PC-9 (cell line): ENCODE results near the gene SYNPO. TPM values are rescaled to one million over a fixed set of nuclear protein-coding genes. Genes with fewer than 3 reads are reported as not detected.

Source experiments
- BruUV-seq: library from RNA; stranded (reverse); fragments of 400-500 nt; replicated peaks from 2 replicates; lab custom pipeline; 2021; lab: Mats Ljungman, UMichigan
- CTCF ChIA-PET: fragments of 300-600 bp; sonication (Branson Sonifier 250); formaldehyde crosslinking; loops from one replicate; lab custom pipeline; 2022; ENCODE audit warnings: antibody characterized with exemption; lab: Charles Lee
- POLR2A ChIA-PET: fragments of 300-600 bp; sonication (Branson Sonifier 250); formaldehyde crosslinking; loops from one replicate; lab custom pipeline; 2022; ENCODE audit warnings: antibody characterized with exemption; ENCODE audit not compliant: unreplicated experiment; lab: Charles Lee
- DNase-seq, 2 experiments: peaks; one replicate each; pipeline versions ENCODE4 v3.0.0 to v3.0.0-alpha.2; 2015 to 2022; ENCODE audit warnings: mixed read lengths in 1 of 2
- H2AFZ ChIP-seq: fragments of 200-600 bp; sonication (generic); 2 replicates; pipeline ENCODE4 v1.8.1; 2017; ENCODE audit warnings: antibody characterized with exemption
- H3F3A ChIP-seq: fragments of 200-600 bp; sonication (generic); 2 replicates; pipeline ENCODE4 v1.8.1; 2017; ENCODE audit warnings: antibody characterized with exemption, mild to moderate bottlenecking, low read depth; ENCODE audit not compliant: insufficient read depth
- H3K27ac ChIP-seq: fragments of 200-600 bp; sonication (generic); 2 replicates; pipeline ENCODE4 v1.6.1; 2016; ENCODE audit warnings: mixed run types
- H3K27me3 ChIP-seq: fragments of 200-600 bp; sonication (generic); 2 replicates; pipeline ENCODE4 v1.6.1; 2016; ENCODE audit warnings: low read depth, mixed run types; ENCODE audit not compliant: insufficient read depth
- H3K36me3 ChIP-seq: fragments of 200-600 bp; sonication (generic); 2 replicates; pipeline ENCODE4 v1.6.1; 2016; ENCODE audit warnings: low read depth, mixed run types
- H3K4me1 ChIP-seq: fragments of 200-600 bp; sonication (generic); replicated peaks from 2 replicates; pipeline ENCODE4 v1.6.1; 2016; ENCODE audit warnings: mixed run types; ENCODE audit not compliant: insufficient read depth
- H3K4me2 ChIP-seq: fragments of 200-600 bp; sonication (generic); 2 replicates; pipeline ENCODE4 v1.6.1; 2017; ENCODE audit warnings: mixed run types
- H3K4me3 ChIP-seq: fragments of 200-600 bp; sonication (generic); 2 replicates; pipeline ENCODE4 v1.6.1; 2016; ENCODE audit warnings: mixed run types
- H3K79me2 ChIP-seq: fragments of 200-600 bp; sonication (generic); 2 replicates; pipeline ENCODE4 v1.6.1; 2017; ENCODE audit warnings: low read depth, mixed run types
- H3K9me2 ChIP-seq: fragments of 200-600 bp; sonication (generic); 2 replicates; pipeline ENCODE4 v1.8.1; 2017; ENCODE audit warnings: mild to moderate bottlenecking; ENCODE audit not compliant: insufficient read depth
- H3K9me3 ChIP-seq: fragments of 200-600 bp; sonication (generic); 2 replicates; pipeline ENCODE4 v1.8.1; 2016; ENCODE audit warnings: low read depth; ENCODE audit not compliant: insufficient read depth
- H4K20me1 ChIP-seq: fragments of 200-600 bp; sonication (generic); 2 replicates; pipeline ENCODE4 v1.8.1; 2017; ENCODE audit not compliant: insufficient read depth
- CTCF ChIP-seq: fragments of 200-600 bp; sonication (generic); conservative IDR thresholded peaks from 2 replicates; pipeline ENCODE4 v1.6.1; 2017; ENCODE audit warnings: mixed run types, antibody characterized with exemption, mild to moderate bottlenecking, moderate library complexity
- EZH2 ChIP-seq: fragments of 200-600 bp; sonication (generic); IDR thresholded peaks from 2 replicates; pipeline ENCODE4 v1.8.0; 2017; ENCODE audit warnings: antibody characterized with exemption, low read depth
- intact Hi-C: fragments of 100-400 bp; cut with micrococcal nuclease; formaldehyde crosslinking; loops from one replicate; pipeline ENCODE4 v1.10.0; 2022; ENCODE audit not compliant: unreplicated experiment
- total RNA-seq: library from RNA; stranded (reverse); gene quantifications from 2 replicates; pipeline ENCODE4 v1.2.3, GENCODE V29; 2021

SYNPO gene
- total RNA-seq, 1 experiment from 2014 or later, result 2.0 TPM

- Histone ChIP-seq H3K27me3 (no peaks in the 10 kb centered on the region), H3K4me3 (no peak overlapping the region), H4K20me1 (peaks cover 4% of the 10 kb centered on the region; the same call in 1 of the 2 replicates), H3K9me2 (no peaks in the 10 kb centered on the region), H3K79me2 (peaks cover 24% of the 10 kb centered on the region), H2AFZ (no peak overlapping the region), H3K4me2 (no peak overlapping the region), H3K27ac (no peak overlapping the region), H3K9me3 (no peaks in the 10 kb centered on the region), H3K4me1 (peaks cover 20% of the 10 kb centered on the region; the same call in 1 of the 2 replicates), H3K36me3 (0 out of 2 replicates have a peak, but pooled peaks cover 4% of the 10 kb centered on the region), H3F3A (peaks cover 10% of the 10 kb centered on the region; the same call in 1 of the 2 replicates)
- ChIA-PET CTCF (interaction anchor here (0.6 kb wide), 2 partner anchors 13 to 37 kb away, joined by 9 to 12 read pairs; no protein-coding TSS in a partner anchor), POLR2A (no interaction called here)
- intact Hi-C loops, result no loop called here
- TF ChIP-seq CTCF (no peak), EZH2 (no peak)
- DNase-seq, result no peak
- BruUV-seq, result no TSS peak
Observed at GRCh38 chr5:150703762-150704161, 63.3 kb downstream of the SYNPO start.

GRCh38 chr5:150706776-150707390 is 66.4 kb downstream of the SYNPO start:
- intact Hi-C loops, result no loop called here
- peaks cover 4% of the 10 kb centered on the region; the same call in 1 of the 2 replicates for H3K4me1 ChIP-seq
- TF ChIP-seq CTCF, result no peak
- no peak for TF ChIP-seq EZH2
- no peaks in the 10 kb centered on the region for H3K9me3 ChIP-seq
- ChIA-PET POLR2A (interaction anchor here (0.6 to 0.9 kb wide), 2 partner anchors 13 to 57 kb away, joined by 4 to 5 read pairs; no protein-coding TSS in a partner anchor), CTCF (no interaction called here)
- H3K36me3 ChIP-seq, result no peaks in the 10 kb centered on the region
- H3K79me2 ChIP-seq, result no peaks in the 10 kb centered on the region
- H3K27me3 ChIP-seq, result no peaks in the 10 kb centered on the region
- no peaks in the 10 kb centered on the region for H3K9me2 ChIP-seq
- BruUV-seq, result no TSS peak
- H2AFZ ChIP-seq, result no peak overlapping the region
- H3K4me3 ChIP-seq, result no peak overlapping the region
- DNase-seq, result no peak
- no peak overlapping the region for H3K27ac ChIP-seq
- H3F3A ChIP-seq, result 0 out of 2 replicates have a peak, but pooled peaks cover 4% of the 10 kb centered on the region
- no peaks in the 10 kb centered on the region for H4K20me1 ChIP-seq
- H3K4me2 ChIP-seq, result no peak overlapping the region

Other genes starting within 250 kb of the SYNPO start
- 41.1 and 52.0 TPM in 2 replicates for gene CD74, start 227.8 kb upstream of the SYNPO start, total RNA-seq
- 2,907 and 3,838 TPM in 2 replicates for gene RPS14, start 190.9 kb upstream of the SYNPO start, total RNA-seq
- 94.3 and 100.0 TPM in 2 replicates for gene NDST1, start 132.5 kb upstream of the SYNPO start, total RNA-seq
- 0.25 TPM in 1 of 2 replicates, not detected in the other for gene MYOZ3, start 20.6 kb downstream of the SYNPO start, total RNA-seq
- gene RBM22, start 60.4 kb downstream of the SYNPO start, total RNA-seq, result 49.7 and 57.3 TPM in 2 replicates
- gene DCTN4, start 118.4 kb downstream of the SYNPO start, total RNA-seq, result 49.1 and 54.1 TPM in 2 replicates
- gene SMIM3, start 138.1 kb downstream of the SYNPO start, total RNA-seq, result 11.5 and 12.1 TPM in 2 replicates
- gene IRGM, start 205.9 kb downstream of the SYNPO start, total RNA-seq, result not detected in 2 replicates